IMR-90 (cell line): ENCODE results near the gene WNT7A. TPM values are rescaled to one million over a fixed set of nuclear protein-coding genes. Genes with fewer than 3 reads are reported as not detected.

Experiments
- polyA plus RNA-seq, 3 experiments: library from polyadenylated mRNA; depleted of rRNA; stranded (reverse); fragments of >200 nt; gene quantifications; 2 replicates each; pipeline ENCODE4 v1.2.3, GENCODE V29; 2012; ENCODE audit warnings: low replicate concordance in 1 of 3
- total RNA-seq: library from RNA; depleted of rRNA; stranded (reverse); fragments of >200 nt; gene quantifications from 2 replicates; pipeline ENCODE4 v1.2.3, GENCODE V29; 2012; rRNA removed

Gene WNT7A
- total and polyA plus RNA-seq, 2 of the 4 experiments (the other 2 are of a cell fraction), result not detected

Other genes with a start within 250 kb of the WNT7A start
- gene CHCHD4, start 244.8 kb upstream of the WNT7A start, total RNA-seq, result 9.0 and 12.2 TPM in 2 replicates
- gene CHCHD4, start 244.8 kb upstream of the WNT7A start, polyA plus RNA-seq (2012; rRNA removed), result 7.4 and 9.8 TPM in 2 replicates
- 103 and 114 TPM in 2 replicates for gene TMEM43, start 245.0 kb upstream of the WNT7A start, total RNA-seq
- gene TMEM43, start 245.0 kb upstream of the WNT7A start, polyA plus RNA-seq (2012; rRNA removed), result 107 and 109 TPM in 2 replicates